CD4-positive, alpha-beta T cell treated with Interleukin-15 for 4 hours (primary cell): Measurements from ENCODE around the gene FCRL5.
"Not testable (repeated sequence)": the region's sequence is repeated elsewhere in the genome, so short reads cannot be mapped to it uniquely, and the experiment has no call there.

Experiments
- DNase-seq: peaks from one replicate; pipeline ENCODE4 v3.0.0-alpha.2; 2020; ENCODE audit warnings: low spot score

FCRL5 gene

DNA sequence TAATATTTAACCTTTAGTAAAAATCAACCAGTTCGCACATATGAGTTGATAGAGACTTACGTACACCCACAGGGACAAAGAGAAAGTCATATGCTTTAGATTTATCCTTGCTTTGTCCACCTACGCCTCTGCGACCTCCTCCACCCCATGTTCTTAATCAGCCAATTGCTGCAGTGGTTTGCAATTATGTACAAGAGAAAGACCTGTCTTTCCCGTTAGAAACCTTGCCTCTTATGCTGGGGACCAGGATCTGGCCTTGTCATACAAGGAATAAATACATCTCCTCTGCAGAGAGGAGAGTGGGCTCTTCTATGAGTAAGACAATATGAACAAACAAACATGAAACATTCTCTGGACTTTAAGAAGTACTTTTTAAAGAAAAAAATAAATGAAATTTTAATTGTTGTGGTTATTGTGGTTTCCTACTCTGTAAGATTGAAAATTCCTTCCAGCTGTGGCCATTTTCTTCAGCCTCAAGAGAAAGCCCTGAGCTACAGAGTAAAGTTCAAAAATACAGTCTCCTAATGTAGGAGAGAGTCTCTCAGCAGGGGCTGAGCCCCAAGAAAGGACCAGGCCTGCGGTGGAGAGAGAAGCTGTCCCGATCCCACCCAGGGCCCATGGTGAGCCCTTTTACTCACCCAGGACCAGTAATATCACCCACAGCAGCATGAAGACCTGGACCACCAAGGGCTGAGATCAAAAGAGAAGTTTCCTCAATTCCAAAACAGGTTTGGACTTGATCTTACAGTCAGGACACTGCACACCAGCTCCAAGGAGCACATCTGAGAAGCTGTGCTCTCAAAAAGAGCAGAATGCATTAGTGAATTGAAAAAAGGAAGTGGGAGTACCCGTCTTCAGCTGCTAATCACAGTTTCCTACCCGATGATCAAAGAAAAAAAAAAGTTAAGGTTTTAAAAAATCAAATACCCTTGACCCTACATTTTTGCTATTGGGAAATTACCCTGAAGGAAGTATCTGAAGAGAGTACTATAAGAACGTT, at the start of gene FCRL5:
TSS of gene FCRL5 (minus strand) at position 822 of the 1,000 bp plus-strand sequence. CDS start at position 669, 153 bp downstream.
- DNase-seq: no peak

DNA sequence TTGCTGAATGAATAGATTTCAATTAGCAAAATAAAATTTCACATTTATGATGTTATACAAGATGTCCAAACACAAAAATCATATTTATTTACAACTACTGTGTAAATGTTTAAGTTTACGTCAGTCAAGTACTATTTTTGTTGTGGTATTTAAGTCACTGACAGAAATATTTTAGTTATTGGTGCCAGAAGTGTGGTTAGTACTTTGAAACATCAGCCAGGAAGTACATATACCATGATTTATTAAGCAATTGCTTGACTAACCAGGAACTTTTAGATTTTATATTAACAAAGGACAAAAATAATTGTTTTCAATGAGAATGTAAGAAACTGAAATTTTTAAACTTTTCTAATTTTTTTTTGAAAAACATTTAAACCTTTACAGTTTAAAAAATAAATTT, 47.9 kb upstream of the FCRL5 start:
- no peak for DNase-seq

DNA sequence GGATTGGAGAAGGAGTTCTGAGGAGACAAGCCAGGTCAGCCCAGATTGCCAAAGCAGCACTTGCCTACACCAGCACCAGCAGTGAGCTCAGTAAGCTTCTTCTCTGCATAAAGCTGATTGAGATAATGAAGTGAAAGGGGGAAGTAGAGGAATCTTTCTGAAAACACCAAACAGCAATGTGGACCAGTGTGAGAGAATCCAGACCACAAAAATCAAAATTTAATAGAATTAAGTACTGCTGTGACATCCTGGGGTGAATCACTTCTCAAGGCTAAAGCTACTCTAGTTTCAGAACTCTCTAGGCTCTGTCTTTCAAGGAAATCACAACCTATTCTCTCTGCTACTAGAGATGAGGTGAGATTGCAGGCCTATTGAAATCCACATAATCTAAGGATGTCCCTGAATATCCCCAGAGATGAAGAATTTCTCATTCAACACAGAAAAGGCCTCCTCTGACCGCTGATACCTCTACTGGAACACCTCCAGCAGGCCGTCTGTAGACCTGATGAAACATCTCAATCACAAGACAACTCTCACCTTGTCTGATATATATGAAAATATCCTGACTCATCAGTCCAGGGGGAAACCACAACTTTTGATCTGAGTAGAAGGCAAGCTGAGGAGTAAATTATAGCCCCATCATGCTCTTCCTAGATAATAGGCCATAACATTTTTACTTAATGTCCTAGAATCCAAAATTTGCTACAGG, 45.8 kb upstream of the FCRL5 start, which contains the start of gene FCRL4:
TSS of gene FCRL4 (minus strand) at position 127 of the 709 bp plus-strand sequence. CDS start 141 bp downstream, outside the sequence.
- DNase-seq: no peak

DNA sequence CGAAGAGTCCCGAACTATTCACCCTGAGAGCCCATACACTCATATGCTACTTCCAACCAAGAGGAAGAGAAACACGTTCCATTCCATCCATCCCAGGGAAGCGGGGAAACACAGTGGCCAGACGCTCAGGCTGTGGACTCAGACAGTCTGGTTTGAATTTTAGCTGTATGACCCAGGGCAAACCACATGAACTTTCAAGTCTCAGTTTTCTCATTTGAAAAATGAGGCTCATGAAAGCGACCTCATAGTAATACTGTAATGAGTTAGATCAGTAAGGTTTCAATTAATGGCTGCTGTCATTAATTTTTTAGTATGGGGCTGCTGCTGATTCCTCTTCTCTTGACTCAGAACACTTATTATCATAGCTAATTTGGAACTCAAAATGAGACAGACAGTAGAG, 44.1 kb upstream of the FCRL5 start:
- DNase-seq: no peak

DNA sequence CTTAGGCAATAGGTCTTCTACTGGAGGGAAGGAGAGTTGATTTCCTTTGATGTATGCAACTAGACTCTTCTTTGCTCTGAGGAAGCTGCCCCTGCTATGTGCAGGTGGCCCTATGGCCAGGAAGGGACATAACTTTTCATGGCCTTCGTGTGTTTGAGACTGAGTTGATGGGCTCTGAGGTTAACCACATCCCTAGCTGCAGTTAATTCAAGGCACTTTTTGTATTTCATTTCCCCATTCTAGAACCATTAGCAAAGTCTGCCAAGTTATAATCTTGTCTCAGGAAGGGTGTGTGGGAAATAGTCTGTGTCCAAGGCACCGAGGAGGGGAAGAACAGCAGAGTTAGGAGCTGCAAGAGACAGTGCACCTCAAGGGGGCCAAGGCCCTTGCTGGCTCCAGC, 43.0 kb upstream of the FCRL5 start:
- no peak for DNase-seq

DNA sequence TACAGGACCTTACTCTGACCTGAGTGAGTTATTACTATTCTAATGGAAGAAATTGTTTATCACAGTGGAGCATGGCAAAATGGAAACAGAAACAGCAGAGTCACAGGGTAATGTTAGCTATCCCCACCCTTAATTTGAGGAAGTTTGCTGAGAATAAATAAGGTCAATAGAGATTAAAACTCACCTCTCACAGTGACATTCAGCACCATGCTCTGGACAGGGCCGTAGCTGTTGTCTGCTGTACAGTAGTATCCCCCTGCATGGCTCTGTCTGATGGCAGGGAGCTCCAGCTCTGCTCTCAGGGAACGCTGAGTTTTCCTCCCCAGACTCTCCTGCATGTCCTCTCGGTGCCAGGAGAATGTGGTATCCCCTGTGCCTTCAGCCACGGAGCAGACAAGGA, 33.7 kb upstream of the FCRL5 start:
- no peak for DNase-seq

DNA sequence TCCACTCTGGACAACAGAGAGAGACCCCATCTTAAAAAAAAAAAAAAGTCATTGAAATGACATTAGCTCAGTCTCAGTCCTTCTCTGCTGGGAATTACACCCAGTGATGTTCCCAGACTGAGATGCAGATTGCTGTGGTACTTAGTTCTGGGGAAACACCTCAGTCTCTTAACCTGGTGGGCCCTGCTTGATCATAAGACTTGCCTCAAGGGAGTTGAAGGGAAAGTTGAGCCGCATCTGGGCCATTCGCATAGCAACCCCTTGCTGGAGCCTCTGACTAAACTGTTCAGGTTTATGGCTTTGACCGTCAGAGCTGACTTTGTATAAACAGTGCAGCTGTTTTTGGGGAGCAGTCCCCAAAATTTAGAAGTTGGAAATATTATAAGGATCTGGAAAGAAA, 32.2 kb upstream of the FCRL5 start:
- DNase-seq: no peak

DNA sequence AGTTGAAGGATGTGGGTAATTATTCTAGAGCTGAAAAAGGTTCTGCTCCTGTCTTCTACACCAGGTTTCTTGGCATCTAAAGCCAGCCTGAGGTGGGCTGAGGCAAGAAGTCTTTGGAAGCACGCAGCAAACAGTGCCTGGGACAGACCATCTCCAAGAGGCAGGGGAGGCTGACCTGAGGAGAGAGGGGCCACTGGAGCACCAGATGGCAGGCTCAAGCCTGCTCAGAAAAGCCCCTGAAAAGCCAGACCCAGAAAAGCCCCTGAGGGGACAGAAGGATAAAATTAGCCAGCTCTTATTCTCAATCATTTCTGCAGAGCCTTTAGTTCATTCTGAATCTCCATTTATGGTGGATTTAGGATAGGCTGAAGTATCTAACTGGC, 28.5 kb upstream of the FCRL5 start:
- DNase-seq: no peak

DNA sequence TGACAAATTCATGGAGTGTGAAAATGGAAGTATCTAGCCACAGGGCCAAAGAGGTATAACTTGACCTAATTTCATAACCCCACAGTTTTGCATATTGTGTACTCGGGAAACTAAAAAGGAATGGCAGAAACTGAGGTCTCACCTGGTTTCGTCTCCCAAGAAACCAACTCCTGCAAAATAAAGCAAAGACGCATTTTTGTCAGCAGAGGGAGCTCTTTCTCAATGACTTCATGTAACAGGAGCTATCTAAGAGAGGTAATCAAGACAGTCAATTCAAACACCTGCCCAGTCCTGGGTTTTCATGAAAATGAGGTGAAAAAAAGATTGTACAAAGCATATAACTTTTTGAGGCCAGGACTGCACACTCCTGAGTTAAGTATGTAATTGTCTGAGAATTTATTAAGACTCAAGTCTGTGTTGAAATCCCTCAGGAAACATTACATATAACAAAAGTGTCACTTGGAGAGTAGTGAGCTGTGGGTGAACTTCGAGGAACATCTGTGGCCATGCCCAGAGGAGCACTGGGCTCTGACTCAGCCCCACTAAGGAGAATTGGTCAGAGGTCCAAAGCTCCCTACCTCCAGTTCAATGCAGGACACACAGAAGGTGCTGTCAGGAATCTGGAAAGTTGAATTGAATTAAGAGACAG, 28.0 kb upstream of the FCRL5 start:
- peak; percentile 51 for DNase-seq

DNA sequence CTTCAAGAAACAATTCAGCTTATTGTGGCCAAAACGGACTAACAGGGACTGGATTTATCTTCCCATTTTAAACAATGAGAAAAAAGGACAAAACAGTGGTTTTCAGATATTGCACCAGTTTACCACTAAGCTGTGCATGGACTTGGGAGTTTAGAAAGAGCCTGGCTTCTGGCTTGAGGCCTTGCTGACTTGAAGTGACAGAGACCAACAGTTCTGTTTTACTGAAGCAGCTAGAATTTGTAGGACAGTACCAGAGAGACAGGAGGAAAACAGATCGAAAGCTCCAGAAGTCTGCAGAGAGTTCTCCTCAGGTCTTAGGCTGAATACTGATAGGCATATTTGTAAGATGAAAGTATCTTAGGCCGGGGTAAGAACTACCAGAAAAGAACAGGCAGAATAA, 25.1 kb upstream of the FCRL5 start:
- DNase-seq: no peak

DNA sequence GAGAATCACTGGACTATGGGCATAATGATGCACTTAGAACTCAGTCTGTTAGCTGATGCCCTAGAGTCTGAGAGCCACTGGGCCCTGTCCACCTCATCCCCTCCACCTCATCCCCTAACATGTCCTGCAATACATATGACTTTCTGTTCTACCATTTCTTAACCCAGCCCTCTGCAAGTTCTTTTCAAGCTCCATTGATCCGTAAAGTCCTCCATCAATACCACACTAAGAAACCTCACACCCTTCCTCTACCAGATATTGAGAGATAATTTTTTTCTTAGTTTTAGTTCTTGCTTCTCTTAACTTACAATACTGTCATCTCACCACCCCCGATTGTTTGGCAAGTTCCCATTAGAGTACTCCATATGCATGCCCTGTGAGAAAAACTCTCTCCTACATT, 23.4 kb upstream of the FCRL5 start:
- DNase-seq: no peak

DNA sequence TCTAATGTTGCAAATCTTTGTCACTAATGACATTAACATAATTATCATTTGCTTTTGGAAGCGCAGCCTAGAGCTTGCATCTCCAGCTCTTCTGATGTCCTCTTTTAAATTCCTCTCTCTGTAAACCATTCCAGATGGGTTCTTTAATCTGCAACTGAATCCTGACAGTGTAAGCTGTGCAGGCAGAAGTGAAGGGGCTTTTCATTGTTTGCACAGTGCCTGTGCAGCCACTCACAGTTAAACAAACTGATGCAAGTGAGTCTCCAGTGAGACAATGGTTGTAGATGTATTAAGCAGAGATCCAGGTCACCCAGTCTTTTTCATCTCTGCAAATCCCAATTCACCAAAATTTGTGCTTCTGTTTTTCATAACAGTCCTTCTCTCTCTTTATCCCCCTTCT, 22.5 kb upstream of the FCRL5 start:
- DNase-seq: no peak

DNA sequence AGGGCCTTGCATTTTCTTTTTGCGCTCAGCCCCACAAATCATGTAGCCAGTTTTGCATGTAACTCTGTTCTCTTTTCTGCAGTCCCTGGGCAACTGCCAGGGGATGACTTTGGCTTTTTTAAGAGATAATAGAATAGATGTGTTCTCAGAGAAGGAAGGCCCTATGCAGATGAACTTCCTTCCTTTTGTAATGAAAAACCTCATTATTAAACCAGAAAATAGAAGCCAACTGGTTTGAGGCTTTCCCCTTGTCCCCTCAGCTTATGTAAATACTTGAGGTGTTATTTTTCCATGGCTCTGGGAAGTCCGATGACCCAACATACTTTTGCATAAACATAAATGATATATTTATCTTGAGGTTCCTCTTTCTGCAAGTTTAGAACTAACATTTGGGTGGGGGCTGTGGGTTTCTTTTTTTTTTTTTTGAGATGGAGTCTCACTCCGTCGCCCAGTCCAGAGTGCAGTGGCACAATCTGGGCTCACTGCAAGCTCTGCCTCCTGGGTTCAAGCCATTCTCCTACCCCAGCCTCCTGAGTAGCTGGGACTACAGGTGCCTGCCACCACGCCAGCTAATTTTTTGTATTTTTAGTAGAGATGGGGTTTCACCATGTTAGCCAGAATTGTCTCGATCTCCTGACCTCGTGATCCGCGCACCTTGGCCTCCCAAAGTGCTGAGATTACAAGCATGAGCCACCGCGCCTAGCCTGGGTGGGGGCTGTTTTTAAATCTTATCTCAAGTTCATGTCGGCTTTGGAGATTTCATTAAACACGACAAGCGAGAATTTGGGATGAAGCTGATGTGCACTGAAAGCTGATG, 14.4 kb upstream of the FCRL5 start:
- DNase-seq: no peak

DNA sequence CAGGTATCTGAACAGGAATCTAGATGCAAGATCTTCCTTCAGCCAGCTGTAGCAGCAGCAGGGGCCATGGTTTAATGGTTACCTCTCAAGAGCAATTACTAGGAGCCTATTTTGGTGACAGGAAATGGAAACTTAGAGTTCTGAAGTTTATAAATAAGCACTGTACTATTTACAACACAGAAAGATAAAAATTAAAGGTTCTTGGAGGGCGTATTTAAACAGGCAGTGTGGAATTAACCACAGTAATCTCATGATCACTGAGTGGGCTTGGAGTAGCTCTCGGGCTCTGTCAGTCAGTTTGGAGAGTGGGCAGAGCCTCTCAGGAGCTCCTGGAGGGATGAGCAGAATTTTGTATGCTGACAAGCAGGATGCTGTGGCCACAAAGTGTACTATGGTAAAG, 10.2 kb upstream of the FCRL5 start:
- no peak for DNase-seq

DNA sequence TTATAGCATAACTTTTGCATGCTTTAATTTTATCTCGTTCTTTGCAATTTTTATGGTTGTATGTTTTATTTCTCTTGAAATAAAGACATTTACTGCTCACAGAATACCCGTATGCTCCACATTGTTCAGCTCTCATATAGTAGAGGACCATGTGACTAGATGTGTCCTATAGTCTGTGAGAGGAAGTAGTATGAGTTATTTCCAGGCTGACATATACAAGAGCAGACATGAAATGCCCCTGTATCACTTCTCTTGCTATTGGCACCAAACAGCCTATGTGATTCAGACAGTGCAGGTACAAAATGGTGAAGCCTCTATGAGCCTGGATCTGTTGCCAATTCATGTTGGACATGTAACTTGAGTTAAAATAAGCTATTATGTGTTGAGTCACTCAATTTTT, 5.8 kb upstream of the FCRL5 start:
- no peak for DNase-seq

DNA sequence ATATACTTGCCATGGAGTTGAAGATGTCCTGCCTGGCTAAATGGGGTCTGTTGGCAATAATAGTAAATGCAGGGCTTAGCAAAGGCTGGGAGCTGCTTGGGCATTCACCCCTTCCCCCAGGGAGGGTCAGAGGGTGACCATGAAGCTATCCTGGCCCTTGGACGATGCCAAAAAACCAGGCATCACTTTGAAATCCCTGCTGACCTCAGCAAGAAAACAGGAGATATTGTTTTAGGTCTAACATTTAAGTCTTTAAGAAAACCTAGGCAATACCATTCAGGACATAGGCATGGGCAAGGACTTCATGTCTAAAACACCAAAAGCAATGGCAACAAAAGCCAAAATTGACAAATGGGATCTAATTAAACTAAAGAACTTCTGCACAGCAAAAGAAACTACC, 4.2 kb downstream of the FCRL5 start:
- not testable (repeated sequence) for DNase-seq

DNA sequence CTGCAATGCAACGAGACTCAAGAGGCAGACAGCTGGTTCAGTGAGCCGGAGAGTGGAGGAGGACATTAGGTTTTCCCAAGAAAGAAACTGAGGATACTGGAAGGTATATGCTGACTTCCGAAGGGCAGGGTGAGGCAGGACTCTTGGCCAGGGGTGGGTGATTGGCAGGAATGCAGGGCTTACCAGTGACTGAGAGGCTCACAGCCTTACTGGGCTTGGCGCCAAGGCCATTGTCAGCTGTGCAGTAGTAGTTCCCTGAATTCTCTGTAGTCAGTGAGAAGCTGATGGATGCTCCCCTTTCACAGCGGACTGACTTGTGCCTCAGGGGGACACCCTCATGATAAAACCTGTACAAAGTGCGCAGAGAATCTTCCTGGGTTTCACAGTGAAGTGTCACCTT, 9.6 kb downstream of the FCRL5 start:
- DNase-seq: no peak

DNA sequence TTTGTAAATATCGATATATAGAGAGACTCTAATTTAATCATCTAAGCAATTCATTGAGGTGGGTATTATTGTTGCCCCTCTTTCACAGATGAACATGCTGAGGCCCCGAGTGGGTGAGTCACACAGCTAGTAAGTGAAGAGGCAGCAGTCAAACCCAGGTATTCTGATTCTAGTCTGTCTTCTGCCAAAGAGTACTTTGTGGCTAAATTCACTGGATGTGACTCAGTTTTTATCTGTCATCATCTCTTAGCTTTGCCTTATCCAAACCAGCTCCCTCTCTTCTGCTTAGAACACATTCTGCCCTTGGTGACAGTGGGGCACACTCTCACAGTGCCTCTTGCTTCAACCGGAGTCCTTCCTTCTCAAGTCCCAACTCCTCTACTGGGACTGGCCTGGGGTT, 11.5 kb downstream of the FCRL5 start:
- no peak for DNase-seq

DNA sequence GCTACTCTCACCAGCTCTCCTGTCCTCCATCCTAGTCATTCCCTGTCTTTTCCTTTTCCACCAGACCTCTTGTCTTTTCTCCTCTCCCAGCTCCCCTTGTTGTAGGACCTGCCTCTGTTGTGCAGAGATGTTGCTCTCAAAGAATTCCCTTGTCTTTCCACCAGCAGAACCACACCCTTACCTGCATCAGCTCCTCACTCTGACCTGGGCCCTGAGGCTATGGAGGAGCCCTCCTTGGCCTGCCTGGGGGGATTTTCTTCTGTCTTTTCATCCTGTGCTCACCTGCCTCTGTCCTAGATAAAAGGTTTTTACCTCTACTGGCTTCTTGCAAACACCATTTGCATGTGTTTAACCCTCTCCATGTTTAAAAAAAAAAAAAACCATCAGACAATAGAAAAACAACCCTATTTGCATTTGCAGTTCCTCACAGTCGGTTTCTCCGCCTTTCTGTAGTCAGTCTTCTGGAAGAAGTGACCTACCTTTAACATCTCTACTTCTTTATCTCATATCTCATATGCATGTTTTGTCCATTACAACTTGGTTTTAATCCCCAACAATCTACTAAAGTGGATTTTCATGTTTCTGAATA, 12.1 kb downstream of the FCRL5 start:
- no peak for DNase-seq

DNA sequence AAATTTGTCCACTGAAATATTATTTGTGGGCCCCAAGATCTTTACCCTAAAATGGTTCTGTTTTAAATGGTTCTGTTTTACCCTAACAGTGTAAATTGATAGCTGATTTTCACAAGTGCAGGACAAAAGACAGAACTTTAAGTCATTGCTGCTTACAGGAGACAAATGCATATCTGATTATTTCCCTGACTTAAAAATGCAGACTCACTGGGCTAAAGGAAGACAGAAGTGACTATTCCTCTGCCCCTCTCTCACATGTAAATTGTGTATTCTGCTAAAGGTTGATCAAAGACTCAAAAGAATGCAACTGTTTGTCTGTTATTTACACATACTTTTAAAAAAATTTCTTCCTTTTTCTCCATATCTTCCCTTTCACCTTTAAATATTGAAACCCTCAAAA, 12.7 kb downstream of the FCRL5 start:
- DNase-seq: no peak

DNA sequence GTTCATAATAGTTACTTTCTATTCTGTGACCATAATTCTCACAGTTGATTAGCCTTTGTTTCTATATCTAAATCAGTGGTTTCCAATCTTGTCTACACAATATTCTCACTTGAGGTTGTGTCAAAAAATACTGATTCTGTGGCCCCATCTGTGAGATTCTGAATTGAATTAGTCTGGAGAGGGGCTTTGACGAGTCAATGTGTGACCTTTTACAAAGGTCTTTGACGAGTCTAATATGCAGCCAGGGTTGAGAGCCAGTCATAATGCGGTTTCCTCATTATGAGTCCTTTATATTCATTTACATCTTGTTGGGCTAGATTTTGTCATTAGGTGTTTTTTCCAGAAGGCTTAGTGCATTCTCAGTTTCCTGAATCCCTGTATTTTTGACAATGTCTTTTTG, 19.7 kb downstream of the FCRL5 start:
- DNase-seq: no peak
